ENCODE results near the gene RPS21.
A peak's percentile ranks its signal among the peaks of the same experiment; 100 is the strongest.

The RPS21 gene

GRCh38 chr20:62386383-62387218 lies at the start of gene RPS21:
TSS of gene RPS21 (plus strand) at chr20:62387103. CDS start at chr20:62387339, 236 bp downstream.
- DNase-seq: peak; percentile 94

- peak; percentile 51 for DNase-seq
Measured at GRCh38 chr20:62337558-62338293, 49.2 kb upstream of the RPS21 start.

- DNase-seq: no peak
Measured at GRCh38 chr20:62338294-62338620, 48.6 kb upstream of the RPS21 start.

- DNase-seq: peak; percentile 35
Measured at GRCh38 chr20:62339647-62340062, 47.2 kb upstream of the RPS21 start.

- DNase-seq: no peak
Measured at GRCh38 chr20:62342910-62343309, 44.0 kb upstream of the RPS21 start.

- no peak for DNase-seq
Measured at GRCh38 chr20:62344092-62344491, 42.8 kb upstream of the RPS21 start.

GRCh38 chr20:62344782-62345181 lies 42.1 kb upstream of the RPS21 start:
- no peak for DNase-seq

GRCh38 chr20:62345681-62346370 lies 41.1 kb upstream of the RPS21 start:
- no peak for DNase-seq

- no peak for DNase-seq
Measured at GRCh38 chr20:62346398-62347150, 40.3 kb upstream of the RPS21 start.

GRCh38 chr20:62347151-62347404 lies 39.8 kb upstream of the RPS21 start:
- DNase-seq: no peak

GRCh38 chr20:62347445-62347844 lies 39.5 kb upstream of the RPS21 start:
- no peak for DNase-seq

- no peak for DNase-seq
Measured at GRCh38 chr20:62348604-62349003, 38.3 kb upstream of the RPS21 start.

GRCh38 chr20:62349556-62350097 lies 37.3 kb upstream of the RPS21 start:
- DNase-seq: no peak

- no peak for DNase-seq
Measured at GRCh38 chr20:62350098-62350628, 36.7 kb upstream of the RPS21 start.

- DNase-seq: no peak
Measured at GRCh38 chr20:62350629-62351422, 36.1 kb upstream of the RPS21 start.

- no peak for DNase-seq
Measured at GRCh38 chr20:62351469-62352401, 35.2 kb upstream of the RPS21 start.

GRCh38 chr20:62352402-62353288 lies 34.3 kb upstream of the RPS21 start:
- DNase-seq: no peak

GRCh38 chr20:62353289-62354030 lies 33.4 kb upstream of the RPS21 start:
- DNase-seq: no peak
